Gastroesophageal sphincter (tissue), 3 donors: Measurements from ENCODE around the gene MGA.

Experiments
- CTCF ChIP-seq, 4 experiments: fragments of 200-600 bp in 2 of 4; fragments of 450-650 bp in 2 of 4; sonication (generic) in 1 of 4; IDR thresholded peaks; one replicate each; pipeline ENCODE4 v1.5.1; 2017 to 2019; ENCODE audit warnings: antibody characterized with exemption in 4 of 4, mild to moderate bottlenecking in 2 of 4, moderate library complexity in 2 of 4
- POLR2A ChIP-seq, 2 donors: fragments of 450-650 bp; IDR thresholded peaks; one replicate each; pipeline ENCODE4 v1.6.1; 2017; ENCODE audit warnings: antibody characterized with exemption in 2 of 2, mild to moderate bottlenecking in 2 of 2, moderate library complexity in 1 of 2

DNA sequence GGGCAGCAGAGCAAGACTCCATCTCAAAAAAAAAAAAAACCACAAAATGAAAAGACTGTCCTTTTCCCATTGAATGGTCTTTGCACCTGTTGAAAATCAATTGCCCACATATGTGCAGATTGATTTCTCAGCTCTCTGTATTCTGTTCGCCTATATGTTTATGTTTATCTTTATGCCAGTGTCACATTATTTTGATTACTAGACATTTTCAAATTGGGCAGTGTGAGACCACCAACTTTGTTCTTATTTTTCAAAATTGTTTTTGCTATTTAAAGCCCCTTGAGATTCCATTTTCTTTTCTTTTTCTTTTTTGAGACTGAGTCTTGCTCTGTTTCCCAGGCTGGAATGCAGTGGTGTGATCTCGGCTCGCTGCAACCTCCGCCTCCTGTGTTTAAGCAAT lies 18.5 kb downstream of the MGA start:
- TF ChIP-seq CTCF (IDR thresholded peaks at IDR 0.05) (no peak), POLR2A (IDR thresholded peaks at IDR 0.05) (no peak)
